NT2/D1 (cell line): ENCODE results near the gene RYR2.

ENCODE experiments used
- SUZ12 ChIP-seq: IDR thresholded peaks from 2 replicates; pipeline ENCODE4 v1.6.1; 2011; ENCODE audit not compliant: insufficient read length, insufficient read depth; ENCODE audit errors: extremely low read depth
- YY1 ChIP-seq: IDR thresholded peaks from 2 replicates; pipeline ENCODE4 v1.6.1; 2011; ENCODE audit not compliant: insufficient read length, insufficient read depth
- ZNF274 ChIP-seq: IDR thresholded peaks from 2 replicates; pipeline ENCODE4 v1.6.1; 2011; ENCODE audit warnings: mild to moderate bottlenecking, low read depth, low read length

- TF ChIP-seq ZNF274 (no peak), SUZ12 (no peak), YY1 (no peak)
Observed at GRCh38 chr1:237679687-237680086, 637.7 kb downstream of the RYR2 start.
